Ascending aorta (tissue), 2 donors: Measurements from ENCODE around the gene RUNX2. TPM values are rescaled to one million over a fixed set of nuclear protein-coding genes. Genes with fewer than 3 reads are reported as not detected.
A peak's percentile ranks its signal among the peaks of the same experiment; 100 is the strongest.

ENCODE experiments used
- DNase-seq, 2 donors: peaks; one replicate each; pipeline ENCODE4 v3.0.0-alpha.2; 2019; ENCODE audit warnings: low spot score in 2 of 2
- H3K27ac ChIP-seq, 2 donors: fragments of 200-600 bp; sonication (generic); one replicate each; pipeline ENCODE4 v1.5.1; 2016 to 2017; ENCODE audit warnings: mild to moderate bottlenecking in 1 of 2
- H3K27me3 ChIP-seq: fragments of 200-600 bp; sonication (generic); one replicate; pipeline ENCODE4 v1.5.1; 2017
- H3K36me3 ChIP-seq, 2 donors: fragments of 200-600 bp; sonication (generic); one replicate each; pipeline ENCODE4 v1.5.1; 2016
- H3K4me1 ChIP-seq, 2 donors: fragments of 200-600 bp; sonication (generic); one replicate each; pipeline ENCODE4 v1.5.1; 2016 to 2017; ENCODE audit warnings: mild to moderate bottlenecking in 1 of 2
- H3K4me3 ChIP-seq, 2 donors: fragments of 200-600 bp; sonication (generic); one replicate each; pipeline ENCODE4 v1.5.1; 2016 to 2017; ENCODE audit warnings: mild to moderate bottlenecking in 1 of 2
- H3K9me3 ChIP-seq, 2 donors: fragments of 200-600 bp; sonication (generic); one replicate each; pipeline ENCODE4 v1.5.1; 2016
- CTCF ChIP-seq, 3 experiments: fragments of 200-600 bp in 2 of 3; fragments of 450-650 bp in 1 of 3; sonication (generic) in 2 of 3; IDR thresholded peaks; one replicate each; pipeline ENCODE4 v1.5.1; 2016 to 2019; ENCODE audit warnings: antibody characterized with exemption in 3 of 3, mild to moderate bottlenecking in 1 of 3, moderate library complexity in 1 of 3
- intact Hi-C: fragments of 100-400 bp; cut with DNase I; formaldehyde crosslinking; loops from one replicate; pipeline ENCODE4 v1.15.1; 2023
- total RNA-seq: library from RNA; depleted of rRNA; stranded (reverse); fragments of >200 nt; gene quantifications from one replicate; pipeline ENCODE4 v1.1.0, GENCODE V29; 2016

RUNX2 gene
- total RNA-seq, 1 donor from 2014 or later, result 0.21 TPM

GRCh38 chr6:45420083-45420908 lies 92.2 kb downstream of the RUNX2 start:
- no peaks in the 10 kb centered on the region for H3K9me3 ChIP-seq
- no peak for DNase-seq
- H3K4me1 ChIP-seq, result peaks cover 12 to 28% of the 10 kb centered on the region in 2 donors
- no peaks in the 10 kb centered on the region for H3K36me3 ChIP-seq
- no peak overlapping the region for H3K27ac ChIP-seq
- TF ChIP-seq CTCF (IDR thresholded peaks at IDR 0.05), result no peak
- H3K27me3 ChIP-seq, result peaks cover 5% of the 10 kb centered on the region
- H3K4me3 ChIP-seq, result peak overlapping the region; percentile 59 to 71
- intact Hi-C loops, result no loop called here

DNA sequence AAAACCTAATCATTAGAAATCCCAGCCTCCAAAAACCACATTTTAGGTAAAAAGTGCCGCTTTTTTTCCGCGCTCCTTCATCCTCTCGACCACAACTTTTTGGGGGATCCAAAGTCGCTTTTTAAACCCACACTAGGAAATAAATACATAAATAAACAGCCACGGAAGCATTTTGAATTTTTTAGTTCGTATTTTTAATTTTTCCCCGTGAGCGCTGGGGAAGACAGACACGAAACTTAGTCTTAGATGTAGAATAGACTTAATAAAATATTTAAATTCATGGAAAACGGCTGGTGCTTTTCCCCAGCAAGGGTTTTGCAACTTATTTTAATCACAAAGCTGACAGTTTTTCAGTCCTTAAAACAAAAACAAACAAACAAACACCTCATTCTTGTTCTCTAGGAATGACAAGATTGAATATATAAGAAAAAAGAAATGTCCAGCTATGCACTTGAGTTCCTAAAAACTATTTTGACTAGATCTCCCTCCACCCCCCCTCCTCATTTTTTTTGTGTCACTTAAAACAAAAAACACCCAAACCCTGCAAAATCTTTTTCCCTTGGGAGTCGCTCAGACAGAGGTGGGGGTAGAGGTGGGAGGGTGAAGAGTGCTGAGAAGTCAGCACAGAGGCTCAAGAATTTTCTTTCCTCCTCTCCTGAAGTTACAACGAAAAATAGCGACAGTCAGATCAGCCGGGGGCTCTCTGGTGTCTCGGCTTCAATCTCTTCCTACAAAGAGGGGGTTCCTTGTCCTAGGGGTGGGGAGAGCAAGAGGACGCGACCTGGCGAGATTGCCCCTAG lies 93.0 kb downstream of the RUNX2 start:
- intact Hi-C loops, result no loop called here
- no peak overlapping the region for H3K27ac ChIP-seq

GRCh38 chr6:45421709-45422502 lies 93.8 kb downstream of the RUNX2 start:
- H3K27ac ChIP-seq, result no peak overlapping the region
- intact Hi-C loops, result no loop called here
- peaks cover 12 to 28% of the 10 kb centered on the region in 2 donors for H3K4me1 ChIP-seq
- TF ChIP-seq CTCF (IDR thresholded peaks at IDR 0.05), result peak in 1 of 3 experiments; percentile 15
- H3K27me3 ChIP-seq, result peaks cover 5% of the 10 kb centered on the region
- no peaks in the 10 kb centered on the region for H3K36me3 ChIP-seq
- H3K4me3 ChIP-seq, result peak overlapping the region; percentile 59 to 71
- no peaks in the 10 kb centered on the region for H3K9me3 ChIP-seq
- DNase-seq, result peak in 1 of 2 donors; percentile 75

More for the DNA sequence above, 93.0 kb downstream of the RUNX2 start:
- H3K27me3 ChIP-seq, result peaks cover 5% of the 10 kb centered on the region
- DNase-seq, result no peak
- no peaks in the 10 kb centered on the region for H3K36me3 ChIP-seq
- no peak for TF ChIP-seq CTCF (IDR thresholded peaks at IDR 0.05)
- H3K4me3 ChIP-seq, result peak overlapping the region; percentile 59 to 71
- no peaks in the 10 kb centered on the region for H3K9me3 ChIP-seq
- peaks cover 12 to 28% of the 10 kb centered on the region in 2 donors for H3K4me1 ChIP-seq

DNA sequence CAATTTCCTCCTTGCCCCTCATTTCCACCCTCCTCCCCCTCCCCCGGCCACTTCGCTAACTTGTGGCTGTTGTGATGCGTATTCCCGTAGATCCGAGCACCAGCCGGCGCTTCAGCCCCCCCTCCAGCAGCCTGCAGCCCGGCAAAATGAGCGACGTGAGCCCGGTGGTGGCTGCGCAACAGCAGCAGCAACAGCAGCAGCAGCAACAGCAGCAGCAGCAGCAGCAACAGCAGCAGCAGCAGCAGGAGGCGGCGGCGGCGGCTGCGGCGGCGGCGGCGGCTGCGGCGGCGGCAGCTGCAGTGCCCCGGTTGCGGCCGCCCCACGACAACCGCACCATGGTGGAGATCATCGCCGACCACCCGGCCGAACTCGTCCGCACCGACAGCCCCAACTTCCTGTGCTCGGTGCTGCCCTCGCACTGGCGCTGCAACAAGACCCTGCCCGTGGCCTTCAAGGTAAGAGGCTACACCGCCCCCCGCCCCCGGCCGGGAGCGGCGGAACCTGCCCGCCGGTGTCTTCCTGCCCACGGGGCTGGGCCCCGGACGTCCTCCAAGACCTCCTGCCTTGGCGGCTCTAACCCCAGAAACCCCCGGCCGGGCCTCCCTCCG lies 94.5 kb downstream of the RUNX2 start:
- Histone ChIP-seq H3K4me1 (peaks cover 12 to 28% of the 10 kb centered on the region in 2 donors), H3K27me3 (peaks cover 5% of the 10 kb centered on the region), H3K9me3 (no peaks in the 10 kb centered on the region), H3K36me3 (no peaks in the 10 kb centered on the region), H3K4me3 (peak overlapping the region; percentile 59 to 71), H3K27ac (peak overlapping the region in 1 of 2 donors; percentile 37)
- no peak for TF ChIP-seq CTCF (IDR thresholded peaks at IDR 0.05)
- no peak for DNase-seq
- intact Hi-C loops, result no loop called here
